ENCODE data around the gene OR1J1.

DNA sequence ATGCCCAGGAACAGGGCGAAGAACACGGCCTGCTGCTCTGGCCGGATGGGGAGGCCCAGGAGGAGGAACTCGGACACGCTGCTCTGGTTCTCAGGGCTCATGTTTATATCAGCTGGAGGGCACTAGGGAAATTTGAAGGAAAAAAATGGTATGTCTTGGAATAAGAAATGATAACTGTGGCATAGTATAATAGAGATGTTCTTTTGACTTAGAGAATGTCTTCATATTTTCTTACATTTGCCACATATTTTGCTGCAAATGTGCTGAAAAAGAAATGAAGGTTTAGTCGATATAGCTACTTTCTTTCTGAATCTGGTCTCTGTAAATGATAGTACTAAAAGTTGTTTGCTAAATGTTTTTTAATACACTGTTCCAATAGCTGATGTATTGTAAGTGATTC lies at the start of gene OR1J1:
- TF ChIP-seq, protein P1, sequence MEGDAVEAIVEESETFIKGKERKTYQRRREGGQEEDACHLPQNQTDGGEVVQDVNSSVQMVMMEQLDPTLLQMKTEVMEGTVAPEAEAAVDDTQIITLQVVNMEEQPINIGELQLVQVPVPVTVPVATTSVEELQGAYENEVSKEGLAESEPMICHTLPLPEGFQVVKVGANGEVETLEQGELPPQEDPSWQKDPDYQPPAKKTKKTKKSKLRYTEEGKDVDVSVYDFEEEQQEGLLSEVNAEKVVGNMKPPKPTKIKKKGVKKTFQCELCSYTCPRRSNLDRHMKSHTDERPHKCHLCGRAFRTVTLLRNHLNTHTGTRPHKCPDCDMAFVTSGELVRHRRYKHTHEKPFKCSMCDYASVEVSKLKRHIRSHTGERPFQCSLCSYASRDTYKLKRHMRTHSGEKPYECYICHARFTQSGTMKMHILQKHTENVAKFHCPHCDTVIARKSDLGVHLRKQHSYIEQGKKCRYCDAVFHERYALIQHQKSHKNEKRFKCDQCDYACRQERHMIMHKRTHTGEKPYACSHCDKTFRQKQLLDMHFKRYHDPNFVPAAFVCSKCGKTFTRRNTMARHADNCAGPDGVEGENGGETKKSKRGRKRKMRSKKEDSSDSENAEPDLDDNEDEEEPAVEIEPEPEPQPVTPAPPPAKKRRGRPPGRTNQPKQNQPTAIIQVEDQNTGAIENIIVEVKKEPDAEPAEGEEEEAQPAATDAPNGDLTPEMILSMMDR (conservative IDR thresholded peaks at IDR 0.05 in 1 of 2, IDR thresholded peaks at IDR 0.05 in 1 of 2; ENCODE audit: low read depth in 1 of 2, low read length in 2 of 2) = no peak
- no peak for TF ChIP-seq EZH2 (IDR thresholded peaks at IDR 0.05; ENCODE audit: low read length, missing control alignments)

Measured in fibroblast of lung (primary cell).